ENCODE measurements around the gene DGLUCY. TPM values are rescaled to one million over a fixed set of nuclear protein-coding genes. Genes with fewer than 3 reads are reported as not detected.

DGLUCY gene
- total and polyA plus RNA-seq, 9 donors: 17.9 to 73.3 (median 39.3) TPM

GRCh38 chr14:91164676-91165075, 50.8 kb downstream of the DGLUCY start:
- H3K4me3 ChIP-seq: no peak overlapping the region
- no peak overlapping the region for H3K27ac ChIP-seq
- TF ChIP-seq EP300 (IDR thresholded peaks at IDR 0.05): no peak
- no peak for TF ChIP-seq POLR2A (IDR thresholded peaks at IDR 0.05)
- no peak for TF ChIP-seq CTCF (IDR thresholded peaks at IDR 0.05)
- no peaks in the 10 kb centered on the region for H3K36me3 ChIP-seq
- intact Hi-C loops (cut with DNase I): loop anchor here in 1 of 4 donors (10.0 kb wide), 1 partner anchor 100 kb away; the partner anchor contains the start of gene RPS6KA5
- DNase-seq: no peak
- no peaks in the 10 kb centered on the region for H3K9me3 ChIP-seq
- no peaks in the 10 kb centered on the region for H3K4me1 ChIP-seq (ENCODE audit: insufficient read depth)
- 68 to 75% (median 73%) methylated on average over 1 of the region's 1 CpG for WGBS, 3 donors
- H3K27me3 ChIP-seq: no peaks in the 10 kb centered on the region

- Histone ChIP-seq H3K27me3 (no peaks in the 10 kb centered on the region), H3K27ac (no peak overlapping the region), H3K9me3 (no peaks in the 10 kb centered on the region), H3K4me1 (ENCODE audit: insufficient read depth) (no peaks in the 10 kb centered on the region), H3K36me3 (no peaks in the 10 kb centered on the region), H3K4me3 (no peak overlapping the region)
- whole genome bisulfite sequencing, 3 donors: 90 to 96% (median 94%) methylated on average over 5 of the region's 5 CpGs
- TF ChIP-seq CTCF (IDR thresholded peaks at IDR 0.05): no peak
- no peak for TF ChIP-seq POLR2A (IDR thresholded peaks at IDR 0.05)
- TF ChIP-seq EP300 (IDR thresholded peaks at IDR 0.05): no peak
- no peak for DNase-seq
- intact Hi-C loops (cut with DNase I): loop anchor here in 1 of 4 donors (10.0 kb wide), 1 partner anchor 103 kb away; the partner anchor contains the start of gene RPS6KA5
Observed at GRCh38 chr14:91167380-91167770, 53.5 kb downstream of the DGLUCY start.

GRCh38 chr14:91169951-91170350, 56.1 kb downstream of the DGLUCY start:
- H3K9me3 ChIP-seq: no peaks in the 10 kb centered on the region
- no peak for TF ChIP-seq CTCF (IDR thresholded peaks at IDR 0.05)
- intact Hi-C loops (cut with DNase I): loop anchor here in 2 of 4 donors (5.0 to 10.0 kb wide), 3 partner anchors 105 to 875 kb away; partner anchors contain the start of gene RPS6KA5 (in 1 of the 2)
- no peaks in the 10 kb centered on the region for H3K27me3 ChIP-seq
- no peak overlapping the region for H3K4me3 ChIP-seq
- H3K4me1 ChIP-seq (ENCODE audit: insufficient read depth): no peaks in the 10 kb centered on the region
- no peak for DNase-seq
- no peaks in the 10 kb centered on the region for H3K36me3 ChIP-seq
- WGBS, 3 donors: 91 to 94% (median 93%) methylated on average over 8 of the region's 8 CpGs
- H3K27ac ChIP-seq: no peak overlapping the region

GRCh38 chr14:91170504-91171121, 56.7 kb downstream of the DGLUCY start:
- H3K4me1 ChIP-seq (ENCODE audit: insufficient read depth): no peaks in the 10 kb centered on the region
- 26 to 38% (median 29%) methylated on average over 9 of the region's 9 CpGs for WGBS, 3 donors
- intact Hi-C loops (cut with DNase I): loop anchor here in 1 of 4 donors (5.0 to 10.0 kb wide), 2 partner anchors 113 to 876 kb away; no protein-coding TSS in a partner anchor
- no peak overlapping the region for H3K4me3 ChIP-seq
- peak in 3 of 5 donors; percentile 33 to 45 (median 37) for DNase-seq
- H3K27ac ChIP-seq: peak overlapping the region in 1 of 2 donors; percentile 32
- no peaks in the 10 kb centered on the region for H3K27me3 ChIP-seq
- TF ChIP-seq EP300 (IDR thresholded peaks at IDR 0.05) (no peak), POLR2A (IDR thresholded peaks at IDR 0.05) (no peak), CTCF (IDR thresholded peaks at IDR 0.05) (no peak)
- no peaks in the 10 kb centered on the region for H3K9me3 ChIP-seq
- H3K36me3 ChIP-seq: no peaks in the 10 kb centered on the region

Data from ovary (tissue), 9 donors.